ENCODE measurements around the gene ALDH1A2. TPM values are rescaled to one million over a fixed set of nuclear protein-coding genes. Genes with fewer than 3 reads are reported as not detected.

ALDH1A2 gene
- total RNA-seq, 1 experiment from 2014 or later = 1.5 TPM

GRCh38 chr15:57927091-57927631 is 138.3 kb downstream of the ALDH1A2 start:
- Histone ChIP-seq H3K27me3 (replicated peaks; ENCODE audit: insufficient read depth, low read depth, low read length, poor library complexity) (peaks cover 15% of the 10 kb centered on the region), H3K9me3 (ENCODE audit: low read depth, low read length, poor library complexity, severe bottlenecking) (no peaks in the 10 kb centered on the region), H3K4me1 (ENCODE audit: insufficient read depth, low read length, poor library complexity, severe bottlenecking) (no peaks in the 10 kb centered on the region), H3K27ac (ENCODE audit: low read depth, low read length, poor library complexity, severe bottlenecking) (no peak overlapping the region), H3K4me3 (ENCODE audit: low read depth, low read length, poor library complexity, severe bottlenecking) (no peak overlapping the region), H3K36me3 (ENCODE audit: insufficient read depth, low read length, poor library complexity, severe bottlenecking) (no peaks in the 10 kb centered on the region)
- DNase-seq (ENCODE audit: low spot score) = no peak
- intact Hi-C loops (cut with micrococcal nuclease; ENCODE audit: unreplicated experiment) = no loop called here
- no peak for TF ChIP-seq CTCF (conservative IDR thresholded peaks at IDR 0.05; ENCODE audit: low read depth, low read length)
- no peak for TF ChIP-seq EZH2 (IDR thresholded peaks at IDR 0.05; ENCODE audit: borderline replicate concordance, low read depth, low read length, poor library complexity, severe bottlenecking)
- POLR2A ChIA-PET (ENCODE audit: low non-redundant PET) = no interaction called here
- CTCF ChIA-PET = no interaction called here
- no TSS peak for BruUV-seq (replicated peaks)

DNA sequence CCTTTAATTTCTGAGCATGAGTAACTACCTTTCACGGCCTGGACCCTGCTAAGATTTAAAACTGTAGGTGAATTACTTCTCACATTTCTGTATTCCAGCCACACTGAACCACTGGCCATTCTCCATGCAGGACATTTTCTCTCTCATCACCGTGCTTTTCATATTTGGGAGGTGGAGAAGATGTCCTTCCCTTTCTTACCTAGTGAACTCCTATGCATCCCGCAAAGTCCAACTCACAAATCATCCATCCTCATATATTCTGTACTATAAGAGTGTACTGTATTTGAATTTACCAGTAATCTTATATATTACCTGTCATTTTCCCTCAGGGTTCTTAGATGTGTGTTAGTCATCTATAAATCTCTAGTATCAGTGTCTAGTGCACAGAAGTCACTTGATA is 139.9 kb downstream of the ALDH1A2 start:
- Histone ChIP-seq H3K4me3 (ENCODE audit: low read depth, low read length, poor library complexity, severe bottlenecking) (no peak overlapping the region), H3K36me3 (ENCODE audit: insufficient read depth, low read length, poor library complexity, severe bottlenecking) (no peaks in the 10 kb centered on the region), H3K9me3 (ENCODE audit: low read depth, low read length, poor library complexity, severe bottlenecking) (no peaks in the 10 kb centered on the region), H3K4me1 (ENCODE audit: insufficient read depth, low read length, poor library complexity, severe bottlenecking) (no peaks in the 10 kb centered on the region), H3K27ac (ENCODE audit: low read depth, low read length, poor library complexity, severe bottlenecking) (no peak overlapping the region), H3K27me3 (replicated peaks; ENCODE audit: insufficient read depth, low read depth, low read length, poor library complexity) (peaks cover 2% of the 10 kb centered on the region)
- POLR2A ChIA-PET (ENCODE audit: low non-redundant PET) = no interaction called here
- no peak for DNase-seq (ENCODE audit: low spot score)
- TF ChIP-seq CTCF (conservative IDR thresholded peaks at IDR 0.05; ENCODE audit: low read depth, low read length) = no peak
- no TSS peak for BruUV-seq (replicated peaks)
- CTCF ChIA-PET = no interaction called here
- intact Hi-C loops (cut with micrococcal nuclease; ENCODE audit: unreplicated experiment) = no loop called here

DNA sequence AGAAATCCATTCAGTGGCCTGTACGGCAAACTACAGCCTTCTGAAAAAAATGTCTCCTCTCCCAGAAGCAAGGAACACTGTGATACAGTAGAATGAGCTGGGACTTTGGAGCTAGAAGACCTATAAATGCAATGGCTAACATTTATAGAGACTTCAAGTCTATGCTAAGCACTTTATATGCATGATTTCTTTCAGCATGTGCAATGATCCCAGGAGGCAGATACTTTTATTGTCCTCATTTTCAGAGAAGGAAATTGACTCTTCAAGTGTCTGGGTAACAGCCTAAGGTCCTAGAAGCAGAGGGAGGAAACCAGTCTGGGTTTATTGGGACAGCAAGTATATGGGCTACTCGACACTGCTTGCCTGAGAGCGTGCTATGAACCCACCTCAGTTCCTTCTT is 140.9 kb downstream of the ALDH1A2 start:
- ChIA-PET CTCF (no interaction called here), POLR2A (ENCODE audit: low non-redundant PET) (no interaction called here)
- no peak overlapping the region for H3K27ac ChIP-seq (ENCODE audit: low read depth, low read length, poor library complexity, severe bottlenecking)
- H3K4me1 ChIP-seq (ENCODE audit: insufficient read depth, low read length, poor library complexity, severe bottlenecking) = no peaks in the 10 kb centered on the region
- BruUV-seq (replicated peaks) = no TSS peak
- H3K36me3 ChIP-seq (ENCODE audit: insufficient read depth, low read length, poor library complexity, severe bottlenecking) = no peaks in the 10 kb centered on the region
- intact Hi-C loops (cut with micrococcal nuclease; ENCODE audit: unreplicated experiment) = no loop called here
- no peaks in the 10 kb centered on the region for H3K9me3 ChIP-seq (ENCODE audit: low read depth, low read length, poor library complexity, severe bottlenecking)
- DNase-seq (ENCODE audit: low spot score) = no peak
- no peak overlapping the region for H3K4me3 ChIP-seq (ENCODE audit: low read depth, low read length, poor library complexity, severe bottlenecking)
- no peaks in the 10 kb centered on the region for H3K27me3 ChIP-seq (replicated peaks; ENCODE audit: insufficient read depth, low read depth, low read length, poor library complexity)
- TF ChIP-seq EZH2 (IDR thresholded peaks at IDR 0.05; ENCODE audit: borderline replicate concordance, low read depth, low read length, poor library complexity, severe bottlenecking) = no peak
- no peak for TF ChIP-seq CTCF (conservative IDR thresholded peaks at IDR 0.05; ENCODE audit: low read depth, low read length)
